B cell (primary cell): Measurements from ENCODE around the gene CD300LD.

Source experiments
- EZH2 ChIP-seq: IDR thresholded peaks from 2 replicates; pipeline ENCODE4 v1.6.1; 2012; ENCODE audit warnings: borderline replicate concordance, low read depth, mild to moderate bottlenecking, moderate library complexity, low read length; ENCODE audit not compliant: insufficient read depth, poor library complexity, severe bottlenecking
- TF ChIP-seq, protein P1 (sequence below): fragments of 200-600 bp; IDR thresholded peaks from one replicate; pipeline ENCODE4 v1.8.0; 2022; ENCODE audit warnings: antibody characterized with exemption, mild to moderate bottlenecking

DNA sequence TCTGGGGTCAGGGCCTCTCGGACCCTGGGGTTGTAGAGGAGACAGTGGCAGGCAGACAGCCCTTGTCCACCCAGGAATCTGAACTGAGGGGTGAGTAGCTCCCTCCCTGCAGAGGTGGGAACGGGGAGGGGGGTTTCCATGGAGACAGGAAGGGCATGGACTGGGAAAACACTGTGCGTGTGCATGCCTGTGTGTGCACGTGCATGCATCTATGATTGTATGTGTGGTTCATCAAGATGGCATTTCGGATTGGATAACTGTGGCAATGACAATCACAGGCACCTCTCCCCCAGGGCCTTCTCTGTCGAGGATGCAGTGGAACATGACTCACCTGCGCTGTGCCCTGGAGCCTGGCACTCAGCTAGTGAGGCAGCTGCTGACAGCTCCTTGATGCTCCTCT, 40.0 kb downstream of the CD300LD start:
- TF ChIP-seq, protein P1, sequence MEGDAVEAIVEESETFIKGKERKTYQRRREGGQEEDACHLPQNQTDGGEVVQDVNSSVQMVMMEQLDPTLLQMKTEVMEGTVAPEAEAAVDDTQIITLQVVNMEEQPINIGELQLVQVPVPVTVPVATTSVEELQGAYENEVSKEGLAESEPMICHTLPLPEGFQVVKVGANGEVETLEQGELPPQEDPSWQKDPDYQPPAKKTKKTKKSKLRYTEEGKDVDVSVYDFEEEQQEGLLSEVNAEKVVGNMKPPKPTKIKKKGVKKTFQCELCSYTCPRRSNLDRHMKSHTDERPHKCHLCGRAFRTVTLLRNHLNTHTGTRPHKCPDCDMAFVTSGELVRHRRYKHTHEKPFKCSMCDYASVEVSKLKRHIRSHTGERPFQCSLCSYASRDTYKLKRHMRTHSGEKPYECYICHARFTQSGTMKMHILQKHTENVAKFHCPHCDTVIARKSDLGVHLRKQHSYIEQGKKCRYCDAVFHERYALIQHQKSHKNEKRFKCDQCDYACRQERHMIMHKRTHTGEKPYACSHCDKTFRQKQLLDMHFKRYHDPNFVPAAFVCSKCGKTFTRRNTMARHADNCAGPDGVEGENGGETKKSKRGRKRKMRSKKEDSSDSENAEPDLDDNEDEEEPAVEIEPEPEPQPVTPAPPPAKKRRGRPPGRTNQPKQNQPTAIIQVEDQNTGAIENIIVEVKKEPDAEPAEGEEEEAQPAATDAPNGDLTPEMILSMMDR, result no peak
- no peak for TF ChIP-seq EZH2
